Stimulated activated CD4-positive, alpha-beta T cell treated with anti-CD3 and anti-CD28 coated beads, Interleukin-1b, Interleukin-23, amount 100 ng/mL, for 1 hour (primary cell): Measurements from ENCODE around the gene TRAPPC8.
"Not testable (repeated sequence)": the region's sequence is repeated elsewhere in the genome, so short reads cannot be mapped to it uniquely, and the experiment has no call there.

ENCODE experiments used
- DNase-seq, 2 donors: peaks; one replicate each; pipeline ENCODE4 v3.0.0-alpha.2; 2020; ENCODE audit warnings: low read depth in 2 of 2

The TRAPPC8 gene

GRCh38 chr18:31942999-31943877, at the start of gene TRAPPC8:
Gene TRAPPC8 (minus strand): TSS chr18:31943128. CDS start chr18:31942764, 364 bp downstream.
- DNase-seq: peak; percentile 69 to 73

- no peak for DNase-seq
These were observed 47.9 kb upstream of the TRAPPC8 start for GRCh38 chr18:31990823-31991222.

GRCh38 chr18:31983976-31984375, 41.0 kb upstream of the TRAPPC8 start:
- DNase-seq: no peak

- DNase-seq: no peak
These were observed 40.1 kb upstream of the TRAPPC8 start for GRCh38 chr18:31983020-31983419.

- no peak for DNase-seq
These were observed 37.9 kb upstream of the TRAPPC8 start for GRCh38 chr18:31980863-31981262.

- no peak for DNase-seq
These were observed 36.8 kb upstream of the TRAPPC8 start for GRCh38 chr18:31979714-31980113.

- no peak for DNase-seq
These were observed 35.7 kb upstream of the TRAPPC8 start for GRCh38 chr18:31978616-31979015.

GRCh38 chr18:31977270-31977872, 34.4 kb upstream of the TRAPPC8 start:
- peak in 1 of 2 donors; percentile 7 for DNase-seq

GRCh38 chr18:31976242-31976641, 33.3 kb upstream of the TRAPPC8 start:
- DNase-seq: no peak

- DNase-seq: no peak
These were observed 31.1 kb upstream of the TRAPPC8 start for GRCh38 chr18:31973929-31974546.

- DNase-seq: no peak
These were observed 27.7 kb upstream of the TRAPPC8 start for GRCh38 chr18:31970617-31971016.

GRCh38 chr18:31965316-31965970, 22.5 kb upstream of the TRAPPC8 start:
- no peak for DNase-seq

GRCh38 chr18:31957728-31958127, 14.8 kb upstream of the TRAPPC8 start:
- DNase-seq: no peak

- no peak for DNase-seq
These were observed 11.4 kb upstream of the TRAPPC8 start for GRCh38 chr18:31954349-31954748.

- DNase-seq: not testable (repeated sequence)
These were observed 10.8 kb upstream of the TRAPPC8 start for GRCh38 chr18:31953699-31954098.

- no peak for DNase-seq
These were observed 9.3 kb upstream of the TRAPPC8 start for GRCh38 chr18:31952223-31952622.

- DNase-seq: no peak
These were observed 7.7 kb upstream of the TRAPPC8 start for GRCh38 chr18:31950583-31950982.

- not testable (repeated sequence) for DNase-seq
These were observed 5.4 kb upstream of the TRAPPC8 start for GRCh38 chr18:31948349-31948748.

GRCh38 chr18:31946305-31947046, 3.5 kb upstream of the TRAPPC8 start:
- no peak for DNase-seq

GRCh38 chr18:31943878-31944816, 1.2 kb upstream of the TRAPPC8 start:
- DNase-seq: no peak
